ENCODE measurements around the gene PRSS50. TPM values are rescaled to one million over a fixed set of nuclear protein-coding genes. Genes with fewer than 3 reads are reported as not detected.

Gene PRSS50
- total and polyA plus RNA-seq, 4 donors = 0.02 to 0.33 (median 0.25) TPM; not detected in 1

DNA sequence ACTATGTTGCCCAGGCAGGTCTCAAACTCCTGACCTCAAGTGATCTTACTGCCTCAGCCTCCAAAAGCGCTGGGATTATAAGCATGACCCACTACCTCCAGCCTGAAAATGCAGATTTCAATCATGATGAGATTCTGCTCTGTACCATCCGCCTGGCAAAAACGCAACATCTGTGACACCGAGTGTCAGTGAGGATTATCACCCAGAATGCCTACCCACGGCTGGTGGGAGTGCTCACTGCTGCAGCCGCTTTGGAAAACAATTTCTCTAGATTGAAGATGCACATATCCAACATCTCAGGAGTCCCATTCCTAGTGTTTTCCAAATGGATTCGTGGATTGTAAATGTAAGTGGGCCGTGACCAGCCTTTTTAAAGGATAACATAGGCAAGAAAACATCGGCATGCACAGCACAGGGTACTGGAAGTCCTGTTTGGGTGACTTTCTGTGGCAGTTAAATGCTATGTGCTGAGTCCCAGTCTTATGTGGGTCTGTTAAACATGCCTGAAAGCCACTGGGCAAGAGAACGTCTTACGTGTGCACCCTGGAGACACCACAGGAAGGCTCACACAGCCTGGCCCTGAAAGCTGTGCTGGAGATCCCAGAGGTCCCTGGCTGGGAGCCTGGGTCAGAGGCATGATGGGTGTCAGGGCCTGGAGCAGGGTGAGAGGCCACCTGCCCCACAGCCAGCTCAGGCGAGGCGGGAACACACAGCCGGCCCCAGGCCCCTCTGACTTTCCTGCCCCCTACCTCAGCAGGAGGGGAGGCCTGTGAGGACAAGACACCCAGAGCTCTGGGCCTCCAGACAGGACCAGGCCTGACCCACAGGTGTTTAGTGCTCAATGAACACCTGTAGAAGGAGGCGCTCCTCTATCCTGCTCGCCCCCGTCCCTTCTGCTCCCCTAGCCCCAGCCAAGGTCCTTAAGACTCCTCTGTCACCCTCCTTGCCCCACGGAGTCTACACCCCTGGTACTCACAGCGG, 918 bp downstream of the PRSS50 start:
- no peaks in the 10 kb centered on the region for H3K27me3 ChIP-seq (ENCODE audit: control insufficient read depth in 4 of 4, insufficient read depth in 4 of 4, low read length in 3 of 4)
- H3K9me3 ChIP-seq (ENCODE audit: control insufficient read depth in 4 of 4, low read length in 3 of 4) = no peaks in the 10 kb centered on the region
- peak; percentile 30 for DNase-seq (ENCODE audit: low spot score)
- H3K4me1 ChIP-seq (ENCODE audit: control insufficient read depth in 4 of 4, insufficient read depth in 4 of 4, low read length in 3 of 4) = no peaks in the 10 kb centered on the region
- no peak overlapping the region for H3K27ac ChIP-seq (ENCODE audit: low read depth in 1 of 2, low read length in 2 of 2)
- no peak for TF ChIP-seq JUND (IDR thresholded peaks at IDR 0.05)
- no peak for TF ChIP-seq NR2F2 (IDR thresholded peaks at IDR 0.05)
- TF ChIP-seq, protein P1, sequence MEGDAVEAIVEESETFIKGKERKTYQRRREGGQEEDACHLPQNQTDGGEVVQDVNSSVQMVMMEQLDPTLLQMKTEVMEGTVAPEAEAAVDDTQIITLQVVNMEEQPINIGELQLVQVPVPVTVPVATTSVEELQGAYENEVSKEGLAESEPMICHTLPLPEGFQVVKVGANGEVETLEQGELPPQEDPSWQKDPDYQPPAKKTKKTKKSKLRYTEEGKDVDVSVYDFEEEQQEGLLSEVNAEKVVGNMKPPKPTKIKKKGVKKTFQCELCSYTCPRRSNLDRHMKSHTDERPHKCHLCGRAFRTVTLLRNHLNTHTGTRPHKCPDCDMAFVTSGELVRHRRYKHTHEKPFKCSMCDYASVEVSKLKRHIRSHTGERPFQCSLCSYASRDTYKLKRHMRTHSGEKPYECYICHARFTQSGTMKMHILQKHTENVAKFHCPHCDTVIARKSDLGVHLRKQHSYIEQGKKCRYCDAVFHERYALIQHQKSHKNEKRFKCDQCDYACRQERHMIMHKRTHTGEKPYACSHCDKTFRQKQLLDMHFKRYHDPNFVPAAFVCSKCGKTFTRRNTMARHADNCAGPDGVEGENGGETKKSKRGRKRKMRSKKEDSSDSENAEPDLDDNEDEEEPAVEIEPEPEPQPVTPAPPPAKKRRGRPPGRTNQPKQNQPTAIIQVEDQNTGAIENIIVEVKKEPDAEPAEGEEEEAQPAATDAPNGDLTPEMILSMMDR (IDR thresholded peaks at IDR 0.05; ENCODE audit: low read depth, low read length, missing input control) = no peak
- no peak for TF ChIP-seq YY1 (IDR thresholded peaks at IDR 0.05)
- TF ChIP-seq SP1 (IDR thresholded peaks at IDR 0.05) = no peak
- TF ChIP-seq, protein P2, sequence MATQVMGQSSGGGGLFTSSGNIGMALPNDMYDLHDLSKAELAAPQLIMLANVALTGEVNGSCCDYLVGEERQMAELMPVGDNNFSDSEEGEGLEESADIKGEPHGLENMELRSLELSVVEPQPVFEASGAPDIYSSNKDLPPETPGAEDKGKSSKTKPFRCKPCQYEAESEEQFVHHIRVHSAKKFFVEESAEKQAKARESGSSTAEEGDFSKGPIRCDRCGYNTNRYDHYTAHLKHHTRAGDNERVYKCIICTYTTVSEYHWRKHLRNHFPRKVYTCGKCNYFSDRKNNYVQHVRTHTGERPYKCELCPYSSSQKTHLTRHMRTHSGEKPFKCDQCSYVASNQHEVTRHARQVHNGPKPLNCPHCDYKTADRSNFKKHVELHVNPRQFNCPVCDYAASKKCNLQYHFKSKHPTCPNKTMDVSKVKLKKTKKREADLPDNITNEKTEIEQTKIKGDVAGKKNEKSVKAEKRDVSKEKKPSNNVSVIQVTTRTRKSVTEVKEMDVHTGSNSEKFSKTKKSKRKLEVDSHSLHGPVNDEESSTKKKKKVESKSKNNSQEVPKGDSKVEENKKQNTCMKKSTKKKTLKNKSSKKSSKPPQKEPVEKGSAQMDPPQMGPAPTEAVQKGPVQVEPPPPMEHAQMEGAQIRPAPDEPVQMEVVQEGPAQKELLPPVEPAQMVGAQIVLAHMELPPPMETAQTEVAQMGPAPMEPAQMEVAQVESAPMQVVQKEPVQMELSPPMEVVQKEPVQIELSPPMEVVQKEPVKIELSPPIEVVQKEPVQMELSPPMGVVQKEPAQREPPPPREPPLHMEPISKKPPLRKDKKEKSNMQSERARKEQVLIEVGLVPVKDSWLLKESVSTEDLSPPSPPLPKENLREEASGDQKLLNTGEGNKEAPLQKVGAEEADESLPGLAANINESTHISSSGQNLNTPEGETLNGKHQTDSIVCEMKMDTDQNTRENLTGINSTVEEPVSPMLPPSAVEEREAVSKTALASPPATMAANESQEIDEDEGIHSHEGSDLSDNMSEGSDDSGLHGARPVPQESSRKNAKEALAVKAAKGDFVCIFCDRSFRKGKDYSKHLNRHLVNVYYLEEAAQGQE (IDR thresholded peaks at IDR 0.05) = no peak
- no peak for TF ChIP-seq FOXA1 (IDR thresholded peaks at IDR 0.05)
- no peak for TF ChIP-seq EGR1 (IDR thresholded peaks at IDR 0.05; ENCODE audit: low read depth in 2 of 2)
- TF ChIP-seq, protein P3, sequence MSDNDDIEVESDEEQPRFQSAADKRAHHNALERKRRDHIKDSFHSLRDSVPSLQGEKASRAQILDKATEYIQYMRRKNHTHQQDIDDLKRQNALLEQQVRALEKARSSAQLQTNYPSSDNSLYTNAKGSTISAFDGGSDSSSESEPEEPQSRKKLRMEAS (IDR thresholded peaks at IDR 0.05) = no peak
- TF ChIP-seq HNF4A (conservative IDR thresholded peaks at IDR 0.05) = no peak
- TF ChIP-seq RXRA (IDR thresholded peaks at IDR 0.05) = no peak
- TF ChIP-seq, protein P4, sequence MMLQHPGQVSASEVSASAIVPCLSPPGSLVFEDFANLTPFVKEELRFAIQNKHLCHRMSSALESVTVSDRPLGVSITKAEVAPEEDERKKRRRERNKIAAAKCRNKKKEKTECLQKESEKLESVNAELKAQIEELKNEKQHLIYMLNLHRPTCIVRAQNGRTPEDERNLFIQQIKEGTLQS (IDR thresholded peaks at IDR 0.05) = no peak
- TF ChIP-seq HNF4G (IDR thresholded peaks at IDR 0.05) = no peak
- 92% methylated on average over 19 of the region's 19 CpGs for WGBS
- H3K9ac ChIP-seq (ENCODE audit: low read depth in 1 of 2, low read length in 2 of 2) = no peak overlapping the region
- no peak overlapping the region for H3K4me3 ChIP-seq (ENCODE audit: low read depth in 1 of 3, low read length in 3 of 3)
- H3K36me3 ChIP-seq (ENCODE audit: control insufficient read depth in 4 of 4, insufficient read depth in 3 of 4, low read depth in 1 of 4, low read length in 3 of 4) = no peaks in the 10 kb centered on the region

DNA sequence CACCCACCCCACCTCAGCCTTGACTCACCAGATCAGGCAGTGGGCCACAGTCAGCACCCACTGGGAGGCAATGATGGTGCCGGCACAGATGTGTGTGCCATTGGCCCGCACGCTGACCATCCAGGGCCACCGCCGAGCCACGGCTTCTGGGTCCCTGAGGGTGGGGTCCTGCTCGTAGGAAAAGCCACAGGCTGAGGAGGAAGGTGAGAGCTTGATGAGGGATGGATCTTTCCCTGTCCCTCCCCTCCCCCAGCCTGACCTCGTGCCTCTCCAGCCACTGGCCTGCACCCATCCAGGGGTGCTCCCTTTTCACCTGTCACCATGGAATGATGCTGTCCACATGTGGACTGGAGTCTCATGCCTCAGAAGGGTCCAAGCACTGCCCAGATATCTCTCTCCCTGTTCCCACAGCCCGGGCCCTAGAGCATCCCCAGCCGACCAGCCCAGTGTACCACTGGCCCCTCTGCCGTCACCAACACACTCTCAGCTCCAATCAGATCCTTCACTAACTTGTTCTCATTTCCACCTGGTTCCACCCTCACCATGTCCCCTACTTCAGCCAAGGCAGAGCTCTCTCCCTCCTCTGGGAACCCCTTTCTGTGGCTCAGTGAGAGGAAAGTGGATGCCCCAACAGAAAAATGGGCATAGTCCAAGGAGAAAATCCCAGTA, 2.0 kb downstream of the PRSS50 start:
- no peak for DNase-seq (ENCODE audit: low spot score)
- no peaks in the 10 kb centered on the region for H3K4me1 ChIP-seq (ENCODE audit: control insufficient read depth in 4 of 4, insufficient read depth in 4 of 4, low read length in 3 of 4)
- H3K27ac ChIP-seq (ENCODE audit: low read depth in 1 of 2, low read length in 2 of 2) = no peak overlapping the region
- H3K4me3 ChIP-seq (ENCODE audit: low read depth in 1 of 3, low read length in 3 of 3) = no peak overlapping the region
- 93% methylated on average over 11 of the region's 11 CpGs for WGBS
- no peaks in the 10 kb centered on the region for H3K9me3 ChIP-seq (ENCODE audit: control insufficient read depth in 4 of 4, low read length in 3 of 4)
- H3K9ac ChIP-seq (ENCODE audit: low read depth in 1 of 2, low read length in 2 of 2) = no peak overlapping the region
- no peaks in the 10 kb centered on the region for H3K27me3 ChIP-seq (ENCODE audit: control insufficient read depth in 4 of 4, insufficient read depth in 4 of 4, low read length in 3 of 4)
- H3K36me3 ChIP-seq (ENCODE audit: control insufficient read depth in 4 of 4, insufficient read depth in 3 of 4, low read depth in 1 of 4, low read length in 3 of 4) = no peaks in the 10 kb centered on the region
- TF ChIP-seq SP1 (IDR thresholded peaks at IDR 0.05) (no peak), GABPA (IDR thresholded peaks at IDR 0.05 in 1 of 2, conservative IDR thresholded peaks at IDR 0.05 in 1 of 2) (no peak), RXRA (IDR thresholded peaks at IDR 0.05) (no peak), EGR1 (IDR thresholded peaks at IDR 0.05; ENCODE audit: low read depth in 2 of 2) (no peak), FOXA2 (IDR thresholded peaks at IDR 0.05) (no peak), TAF1 (conservative IDR thresholded peaks at IDR 0.05) (no peak), RAD21 (IDR thresholded peaks at IDR 0.05) (no peak), NR2F2 (IDR thresholded peaks at IDR 0.05) (no peak), YY1 (IDR thresholded peaks at IDR 0.05) (no peak), JUND (IDR thresholded peaks at IDR 0.05) (no peak)
- TF ChIP-seq, protein P2 (IDR thresholded peaks at IDR 0.05) = no peak
- TF ChIP-seq, protein P4 (IDR thresholded peaks at IDR 0.05) = no peak
- TF ChIP-seq, protein P3 (IDR thresholded peaks at IDR 0.05) = no peak

Data from liver (tissue), 9 donors.